Stimulated activated naive CD8-positive, alpha-beta T cell treated with anti-CD3 and anti-CD28 coated beads, Interleukin-15, Interleukin-2, amounts not matched to agents 100 ng/mL and 50 ng/mL, for 24 hours (primary cell): ENCODE measurements around the gene CD4.

Source experiments
- H3K27ac Mint-ChIP-seq: one replicate; pipeline ENCODE4 v1.8.0; 2021; ENCODE audit warnings: mild to moderate bottlenecking, mixed read lengths
- H3K27me3 Mint-ChIP-seq: one replicate; pipeline ENCODE4 v1.8.0; 2021; ENCODE audit warnings: mixed read lengths
- H3K36me3 Mint-ChIP-seq: one replicate; pipeline ENCODE4 v1.8.0; 2021; ENCODE audit warnings: low read depth, mixed read lengths
- H3K4me1 Mint-ChIP-seq: one replicate; pipeline ENCODE4 v1.8.0; 2021; ENCODE audit warnings: low read depth, mixed read lengths
- H3K4me3 Mint-ChIP-seq: one replicate; pipeline ENCODE4 v1.8.0; 2021; ENCODE audit warnings: mild to moderate bottlenecking, mixed read lengths
- H3K9me3 Mint-ChIP-seq: one replicate; pipeline ENCODE4 v1.8.0; 2021; ENCODE audit warnings: mixed read lengths

The CD4 gene

GRCh38 chr12:6757028-6757690 is 32.2 kb upstream of the CD4 start:
- Mint-ChIP-seq H3K36me3 (no peaks in the 10 kb centered on the region), H3K27ac (no peak overlapping the region), H3K4me1 (peaks cover 23% of the 10 kb centered on the region), H3K4me3 (no peak overlapping the region), H3K27me3 (peaks cover 22% of the 10 kb centered on the region), H3K9me3 (no peaks in the 10 kb centered on the region)

GRCh38 chr12:6758506-6759095 is 30.7 kb upstream of the CD4 start:
- H3K9me3 Mint-ChIP-seq = no peaks in the 10 kb centered on the region
- H3K4me3 Mint-ChIP-seq = no peak overlapping the region

GRCh38 chr12:6759741-6760140 is 29.6 kb upstream of the CD4 start:
- Mint-ChIP-seq H3K4me1 (peaks cover 16% of the 10 kb centered on the region), H3K4me3 (no peak overlapping the region), H3K27me3 (peaks cover 39% of the 10 kb centered on the region), H3K9me3 (no peaks in the 10 kb centered on the region), H3K36me3 (no peaks in the 10 kb centered on the region), H3K27ac (no peak overlapping the region)

More at GRCh38 chr12:6758506-6759095, 30.7 kb upstream of the CD4 start:
- Mint-ChIP-seq H3K4me1 (peaks cover 18% of the 10 kb centered on the region), H3K27ac (no peak overlapping the region), H3K36me3 (no peaks in the 10 kb centered on the region), H3K27me3 (peaks cover 31% of the 10 kb centered on the region)

GRCh38 chr12:6763380-6763779 is 25.9 kb upstream of the CD4 start:
- H3K36me3 Mint-ChIP-seq = peaks cover 3% of the 10 kb centered on the region
- H3K4me3 Mint-ChIP-seq = no peak overlapping the region
- H3K27ac Mint-ChIP-seq = no peak overlapping the region
- peaks cover 49% of the 10 kb centered on the region for H3K27me3 Mint-ChIP-seq
- peaks cover 40% of the 10 kb centered on the region for H3K4me1 Mint-ChIP-seq
- no peaks in the 10 kb centered on the region for H3K9me3 Mint-ChIP-seq

DNA sequence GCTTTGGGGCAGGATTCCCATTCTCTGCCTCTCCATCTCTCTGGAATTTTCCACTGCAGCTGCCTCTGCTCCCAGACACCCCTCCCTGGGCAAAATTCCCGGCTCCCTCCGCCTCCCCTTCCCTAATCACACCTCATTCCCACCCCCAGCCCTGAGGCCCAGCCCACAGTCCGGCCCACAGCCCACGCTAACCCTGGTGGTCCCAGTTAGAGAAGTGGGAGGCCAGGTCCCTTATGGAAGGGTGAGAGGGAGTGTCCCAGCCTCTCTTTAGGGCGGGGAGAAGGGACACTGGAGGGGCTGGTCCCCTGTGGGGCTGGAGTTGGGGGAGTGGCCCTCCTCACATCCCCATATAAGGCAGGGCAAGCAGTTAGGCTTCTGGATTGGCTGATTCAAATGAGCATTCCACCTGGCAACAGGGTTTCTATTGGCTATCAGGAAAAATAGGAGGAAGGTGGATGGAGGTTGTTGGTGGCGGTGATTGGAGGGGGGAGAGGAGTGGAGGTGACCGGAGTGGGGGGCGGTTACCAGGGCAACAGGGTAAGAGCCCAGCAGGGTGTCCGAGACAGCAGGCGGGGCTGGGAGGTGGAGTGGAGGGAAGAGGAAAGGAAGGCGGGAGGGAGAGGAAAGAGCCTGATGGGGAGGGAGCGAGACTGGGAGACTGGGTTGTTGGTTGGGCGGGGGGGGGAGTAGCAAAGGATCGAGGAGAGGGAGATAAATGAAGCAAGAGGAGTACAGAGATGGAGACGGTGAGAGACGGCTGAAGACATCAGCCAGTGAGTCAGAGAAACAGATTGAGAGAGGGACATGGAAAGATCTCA is 25.1 kb upstream of the CD4 start:
- H3K27me3 Mint-ChIP-seq = peaks cover 49% of the 10 kb centered on the region
- H3K4me3 Mint-ChIP-seq = peak overlapping the region; percentile 41
- peaks cover 42% of the 10 kb centered on the region for H3K4me1 Mint-ChIP-seq
- H3K27ac Mint-ChIP-seq = no peak overlapping the region
- no peaks in the 10 kb centered on the region for H3K9me3 Mint-ChIP-seq
- H3K36me3 Mint-ChIP-seq = peaks cover 3% of the 10 kb centered on the region

GRCh38 chr12:6765048-6765633 is 24.2 kb upstream of the CD4 start:
- Mint-ChIP-seq H3K4me3 (peak overlapping the region; percentile 69), H3K9me3 (no peaks in the 10 kb centered on the region), H3K4me1 (peaks cover 52% of the 10 kb centered on the region), H3K27me3 (peaks cover 52% of the 10 kb centered on the region), H3K27ac (no peak overlapping the region), H3K36me3 (peaks cover 3% of the 10 kb centered on the region)

GRCh38 chr12:6765634-6766581 is 23.4 kb upstream of the CD4 start, which contains the start of gene PTMS:
PTMS (plus strand) TSS chr12:6766363; CDS start chr12:6766706, 343 bp downstream.
- peak within 1 kb of the TSS; percentile 75 for H3K27ac Mint-ChIP-seq
- no peaks in the 10 kb centered on the region for H3K9me3 Mint-ChIP-seq
- peaks cover 55% of the 10 kb centered on the region for H3K4me1 Mint-ChIP-seq
- H3K4me3 Mint-ChIP-seq = peak within 1 kb of the TSS; percentile 90
- peaks cover 3% of the 10 kb centered on the region for H3K36me3 Mint-ChIP-seq
- peaks cover 52% of the 10 kb centered on the region for H3K27me3 Mint-ChIP-seq

GRCh38 chr12:6766651-6767349 is 22.5 kb upstream of the CD4 start:
- Mint-ChIP-seq H3K4me1 (peaks cover 64% of the 10 kb centered on the region), H3K9me3 (no peaks in the 10 kb centered on the region), H3K27me3 (peaks cover 48% of the 10 kb centered on the region), H3K4me3 (peak overlapping the region; percentile 90), H3K36me3 (peaks cover 9% of the 10 kb centered on the region), H3K27ac (peak overlapping the region; percentile 75)

DNA sequence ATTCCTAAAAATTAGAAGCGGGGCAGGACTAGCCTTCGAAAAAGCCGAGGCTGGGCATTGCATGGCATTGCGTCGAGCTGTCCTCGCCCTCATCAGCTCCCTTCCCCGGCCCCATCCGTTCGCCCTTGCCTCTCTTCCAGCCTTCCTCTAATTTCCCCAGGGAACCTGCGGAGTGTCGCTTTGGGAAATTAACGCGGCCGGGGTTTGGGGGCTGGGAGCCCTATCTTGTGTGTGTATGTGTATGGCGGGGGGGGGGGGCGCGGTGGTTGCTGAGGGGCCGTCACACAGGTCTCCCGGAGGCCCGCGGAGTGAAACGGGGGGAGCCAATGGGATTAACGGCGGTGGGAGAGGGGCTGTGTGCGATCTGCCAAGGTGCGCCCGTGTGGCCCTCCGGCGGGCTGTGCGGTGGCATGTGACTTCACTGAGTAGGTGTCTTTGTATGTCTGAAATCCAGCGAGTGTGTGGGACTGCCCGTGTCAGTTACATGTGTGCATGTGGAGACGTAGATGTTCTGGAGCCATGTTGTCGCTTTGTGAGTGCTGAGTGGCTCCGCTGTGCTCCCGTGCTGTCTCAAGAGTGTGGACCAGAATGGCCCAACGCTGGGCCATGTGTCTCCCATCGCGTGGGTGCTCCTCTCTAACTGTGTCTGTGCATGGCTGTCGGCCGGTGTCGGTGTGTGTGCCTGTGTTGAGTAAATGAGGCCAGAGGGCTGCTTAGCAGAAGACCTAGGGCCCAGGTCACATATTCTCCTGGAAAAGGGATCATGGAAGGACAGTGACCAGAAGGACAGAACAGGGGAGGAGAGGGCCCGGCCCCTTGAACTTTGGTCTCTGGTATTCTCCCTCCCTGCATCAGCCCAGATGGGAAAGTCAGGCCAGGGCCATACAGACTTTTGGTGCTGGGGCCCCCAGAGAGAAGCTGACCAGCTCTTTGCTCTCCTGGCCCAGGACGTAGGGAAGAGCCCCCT is 21.7 kb upstream of the CD4 start:
- Mint-ChIP-seq H3K27ac (peak overlapping the region; percentile 89), H3K9me3 (no peaks in the 10 kb centered on the region), H3K36me3 (peaks cover 11% of the 10 kb centered on the region), H3K4me1 (peaks cover 68% of the 10 kb centered on the region), H3K27me3 (peaks cover 43% of the 10 kb centered on the region), H3K4me3 (peak overlapping the region; percentile 90)

DNA sequence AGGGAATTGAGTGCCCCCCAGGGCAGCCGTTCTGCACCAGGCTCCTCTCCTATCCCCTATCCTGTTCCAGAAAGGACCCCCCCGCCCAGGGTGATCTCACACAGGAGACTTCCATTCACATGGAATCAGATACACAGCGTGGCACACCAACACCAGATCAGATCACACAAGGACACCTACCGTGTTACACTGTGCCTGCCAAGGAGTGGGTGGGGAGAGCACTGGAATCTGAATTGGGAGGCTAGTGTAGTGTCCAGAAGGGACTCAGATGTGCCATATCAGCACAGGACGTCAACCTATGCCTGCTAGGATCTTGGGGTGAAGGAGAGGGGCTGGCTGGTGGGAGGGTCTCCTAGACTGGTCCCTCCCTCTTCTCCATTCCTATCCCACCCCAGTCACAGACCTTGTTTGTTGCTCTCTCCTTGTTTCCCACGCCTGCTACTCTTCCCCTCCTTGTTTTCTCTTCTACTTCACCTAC is 20.9 kb upstream of the CD4 start:
- Mint-ChIP-seq H3K9me3 (no peaks in the 10 kb centered on the region), H3K4me1 (peaks cover 72% of the 10 kb centered on the region), H3K27me3 (peaks cover 38% of the 10 kb centered on the region), H3K36me3 (peaks cover 15% of the 10 kb centered on the region), H3K27ac (peak overlapping the region; percentile 73), H3K4me3 (peak overlapping the region; percentile 90)

- Mint-ChIP-seq H3K9me3 (no peaks in the 10 kb centered on the region), H3K36me3 (peaks cover 15% of the 10 kb centered on the region), H3K27me3 (peaks cover 37% of the 10 kb centered on the region), H3K4me3 (no peak overlapping the region), H3K4me1 (peaks cover 71% of the 10 kb centered on the region), H3K27ac (no peak overlapping the region)
Observed at GRCh38 chr12:6768990-6769389, 20.3 kb upstream of the CD4 start.

- H3K4me1 Mint-ChIP-seq = peaks cover 70% of the 10 kb centered on the region
- H3K27me3 Mint-ChIP-seq = peaks cover 33% of the 10 kb centered on the region
- H3K4me3 Mint-ChIP-seq = no peak overlapping the region
- no peaks in the 10 kb centered on the region for H3K9me3 Mint-ChIP-seq
- H3K36me3 Mint-ChIP-seq = peaks cover 22% of the 10 kb centered on the region
- H3K27ac Mint-ChIP-seq = no peak overlapping the region
Observed at GRCh38 chr12:6769666-6770065, 19.7 kb upstream of the CD4 start.
